Measurements from ENCODE around the gene SPACA7.

The SPACA7 gene

GRCh38 chr13:112451512-112452379, 75.6 kb downstream of the SPACA7 start:
- TF ChIP-seq USF1 (IDR thresholded peaks at IDR 0.05) (no peak), CEBPB (IDR thresholded peaks at IDR 0.05) (no peak), EP300 (IDR thresholded peaks at IDR 0.05; ENCODE audit: borderline replicate concordance) (no peak), NFIC (IDR thresholded peaks at IDR 0.05) (no peak), TCF12 (IDR thresholded peaks at IDR 0.05; ENCODE audit: low read depth) (no peak), CREB1 (IDR thresholded peaks at IDR 0.05; ENCODE audit: low read depth) (no peak), REST (IDR thresholded peaks at IDR 0.05; ENCODE audit: low read depth) (no peak), EGR1 (IDR thresholded peaks at IDR 0.05) (no peak), TEAD4 (IDR thresholded peaks at IDR 0.05) (no peak), MAX (IDR thresholded peaks at IDR 0.05) (no peak), FOXM1 (IDR thresholded peaks at IDR 0.05; ENCODE audit: borderline replicate concordance, low read depth) (no peak)

DNA sequence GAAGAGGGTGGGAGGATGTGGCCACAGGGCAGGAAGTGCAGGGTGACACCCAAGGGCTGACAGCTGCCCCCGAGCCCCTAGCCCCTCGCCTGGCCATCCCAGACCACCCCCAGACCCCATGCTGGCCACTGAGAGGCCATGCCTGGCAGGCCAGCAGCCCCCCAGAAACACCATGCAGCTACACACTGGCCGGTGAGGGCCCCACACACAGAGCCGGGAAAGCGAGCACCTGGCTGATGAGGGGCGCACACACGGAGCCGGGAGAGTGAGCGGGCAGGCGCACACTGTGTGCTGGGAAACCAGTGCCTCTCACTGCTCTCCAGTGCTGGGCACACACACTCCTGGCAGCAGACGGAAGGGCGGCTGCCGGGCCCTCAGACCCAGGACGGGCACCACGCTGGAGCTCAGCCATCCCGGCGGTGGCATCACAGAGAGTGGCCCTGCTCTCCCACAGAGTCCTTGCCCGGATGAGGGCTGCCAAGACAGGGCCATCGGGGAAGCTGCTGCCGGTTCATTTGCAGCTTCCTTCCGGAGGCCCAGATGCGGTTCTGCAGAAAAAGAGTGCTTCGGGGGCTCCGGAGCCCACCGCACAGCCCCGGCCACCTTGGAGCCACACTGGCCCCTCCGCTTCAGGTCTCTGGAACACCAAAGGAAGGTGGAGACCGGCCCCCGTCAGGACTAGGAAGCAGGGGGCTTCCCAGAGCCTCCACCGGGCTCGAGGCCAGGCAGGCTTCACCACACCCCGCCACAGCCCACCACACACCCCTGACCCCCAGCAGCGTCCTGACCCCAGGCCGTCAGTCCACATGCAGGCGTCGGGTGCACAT, 76.4 kb downstream of the SPACA7 start:
- TF ChIP-seq RAD21 (IDR thresholded peaks at IDR 0.05; ENCODE audit: low read depth) (no peak), EGR1 (IDR thresholded peaks at IDR 0.05) (no peak), USF1 (IDR thresholded peaks at IDR 0.05) (no peak), EP300 (IDR thresholded peaks at IDR 0.05; ENCODE audit: borderline replicate concordance) (no peak), TAF1 (IDR thresholded peaks at IDR 0.05; ENCODE audit: low read depth) (no peak), TEAD4 (IDR thresholded peaks at IDR 0.05) (no peak), CREB1 (IDR thresholded peaks at IDR 0.05; ENCODE audit: low read depth) (no peak), CEBPB (IDR thresholded peaks at IDR 0.05) (no peak), MAX (IDR thresholded peaks at IDR 0.05) (no peak), YY1 (IDR thresholded peaks at IDR 0.05; ENCODE audit: low read depth) (no peak), NFIC (IDR thresholded peaks at IDR 0.05) (no peak), TCF12 (IDR thresholded peaks at IDR 0.05; ENCODE audit: low read depth) (no peak), FOXM1 (IDR thresholded peaks at IDR 0.05; ENCODE audit: borderline replicate concordance, low read depth) (no peak)

GRCh38 chr13:112453207-112453829, 77.2 kb downstream of the SPACA7 start:
- TF ChIP-seq TCF12 (IDR thresholded peaks at IDR 0.05; ENCODE audit: low read depth) (no peak), RAD21 (IDR thresholded peaks at IDR 0.05; ENCODE audit: low read depth) (no peak)

- TF ChIP-seq TAF1 (IDR thresholded peaks at IDR 0.05; ENCODE audit: low read depth), result no peak
- TF ChIP-seq NFIC (IDR thresholded peaks at IDR 0.05), result no peak
- no peak for TF ChIP-seq REST (IDR thresholded peaks at IDR 0.05; ENCODE audit: low read depth)
- no peak for TF ChIP-seq EP300 (IDR thresholded peaks at IDR 0.05; ENCODE audit: borderline replicate concordance)
- TF ChIP-seq YY1 (IDR thresholded peaks at IDR 0.05; ENCODE audit: low read depth), result no peak
- no peak for TF ChIP-seq RAD21 (IDR thresholded peaks at IDR 0.05; ENCODE audit: low read depth)
- TF ChIP-seq FOXM1 (IDR thresholded peaks at IDR 0.05; ENCODE audit: borderline replicate concordance, low read depth), result no peak
- no peak for TF ChIP-seq TCF12 (IDR thresholded peaks at IDR 0.05; ENCODE audit: low read depth)
- no peak for TF ChIP-seq CEBPB (IDR thresholded peaks at IDR 0.05)
- no peak for TF ChIP-seq ZBTB7A (IDR thresholded peaks at IDR 0.05; ENCODE audit: low read depth)
- no peak for TF ChIP-seq EGR1 (IDR thresholded peaks at IDR 0.05)
- TF ChIP-seq USF1 (IDR thresholded peaks at IDR 0.05), result no peak
- no peak for TF ChIP-seq TEAD4 (IDR thresholded peaks at IDR 0.05)
- no peak for TF ChIP-seq MAX (IDR thresholded peaks at IDR 0.05)
- TF ChIP-seq CREB1 (IDR thresholded peaks at IDR 0.05; ENCODE audit: low read depth), result no peak
These were observed 77.9 kb downstream of the SPACA7 start for GRCh38 chr13:112453874-112454647.
